GM19351 (cell line): ENCODE data around the gene TRIM48.
"Not testable (repeated sequence)": the region's sequence is repeated elsewhere in the genome, so short reads cannot be mapped to it uniquely, and the experiment has no call there.

Source experiments
- ATAC-seq: cut with Tn5 transposase; IDR thresholded peaks from one replicate; pipeline ENCODE4 v1.9.1; 2021; ENCODE audit warnings: mild to moderate bottlenecking, moderate library complexity; ENCODE audit not compliant: unreplicated experiment

The TRIM48 gene

GRCh38 chr11:55261855-55262254 lies at the start of gene TRIM48:
TSS of gene TRIM48 (plus strand) at chr11:55262155. CDS start at chr11:55262268, 113 bp downstream.
- ATAC-seq, result not testable (repeated sequence)

- not testable (repeated sequence) for ATAC-seq
These were observed 23.6 kb upstream of the TRIM48 start for GRCh38 chr11:55238316-55238715.

GRCh38 chr11:55263081-55263480 lies 1.1 kb downstream of the TRIM48 start:
- no peak for ATAC-seq
